ENCODE data around the gene MEIS2. TPM values are rescaled to one million over a fixed set of nuclear protein-coding genes. Genes with fewer than 3 reads are reported as not detected.
A peak's percentile ranks its signal among the peaks of the same experiment; 100 is the strongest.

Gene MEIS2
- total RNA-seq, 4 donors from 2014 or later: 28.3 to 87.5 (median 42.2) TPM

DNA sequence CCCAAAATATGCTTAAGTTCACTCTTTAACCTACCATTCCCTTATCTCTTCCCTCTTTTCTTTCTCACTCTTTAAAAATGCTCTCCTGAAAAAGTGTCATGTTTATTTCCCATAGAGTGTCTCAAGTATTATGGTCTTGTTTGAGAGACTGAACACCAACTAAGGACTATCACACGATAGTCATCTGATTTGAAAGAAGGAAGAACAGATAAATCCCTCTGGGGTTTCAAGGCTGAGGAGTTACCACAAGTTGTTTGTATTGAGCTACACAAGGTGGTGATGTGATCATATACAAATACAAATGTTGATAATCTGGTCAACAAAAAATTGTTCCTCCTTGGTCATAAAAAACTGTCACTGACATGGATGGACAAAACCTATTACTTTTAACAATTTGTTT, 13.8 kb downstream of the MEIS2 start:
- TF ChIP-seq, protein P1, sequence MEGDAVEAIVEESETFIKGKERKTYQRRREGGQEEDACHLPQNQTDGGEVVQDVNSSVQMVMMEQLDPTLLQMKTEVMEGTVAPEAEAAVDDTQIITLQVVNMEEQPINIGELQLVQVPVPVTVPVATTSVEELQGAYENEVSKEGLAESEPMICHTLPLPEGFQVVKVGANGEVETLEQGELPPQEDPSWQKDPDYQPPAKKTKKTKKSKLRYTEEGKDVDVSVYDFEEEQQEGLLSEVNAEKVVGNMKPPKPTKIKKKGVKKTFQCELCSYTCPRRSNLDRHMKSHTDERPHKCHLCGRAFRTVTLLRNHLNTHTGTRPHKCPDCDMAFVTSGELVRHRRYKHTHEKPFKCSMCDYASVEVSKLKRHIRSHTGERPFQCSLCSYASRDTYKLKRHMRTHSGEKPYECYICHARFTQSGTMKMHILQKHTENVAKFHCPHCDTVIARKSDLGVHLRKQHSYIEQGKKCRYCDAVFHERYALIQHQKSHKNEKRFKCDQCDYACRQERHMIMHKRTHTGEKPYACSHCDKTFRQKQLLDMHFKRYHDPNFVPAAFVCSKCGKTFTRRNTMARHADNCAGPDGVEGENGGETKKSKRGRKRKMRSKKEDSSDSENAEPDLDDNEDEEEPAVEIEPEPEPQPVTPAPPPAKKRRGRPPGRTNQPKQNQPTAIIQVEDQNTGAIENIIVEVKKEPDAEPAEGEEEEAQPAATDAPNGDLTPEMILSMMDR (IDR thresholded peaks at IDR 0.05): no peak
- ATAC-seq (ENCODE audit: low FRiP score): no peak
- no peak for DNase-seq (ENCODE audit: low spot score)

DNA sequence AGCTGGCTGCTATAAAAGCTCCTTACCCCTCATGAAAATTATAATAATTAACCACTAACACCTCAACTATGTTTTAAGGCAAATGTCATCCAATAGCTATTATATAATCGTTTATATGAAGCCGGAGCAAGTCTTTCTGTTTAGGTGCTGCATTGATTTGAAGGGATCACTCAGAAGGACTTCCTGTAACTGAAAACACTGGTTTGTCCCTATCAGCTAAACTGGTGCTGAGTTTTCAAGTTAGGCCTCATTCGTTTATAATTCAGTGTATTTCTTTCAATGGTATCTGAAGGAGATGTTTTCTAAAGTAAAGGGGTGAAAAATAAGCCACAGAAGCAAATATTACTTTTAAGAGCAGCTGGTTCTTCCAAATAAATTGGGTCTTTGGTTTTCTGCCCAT, 14.2 kb downstream of the MEIS2 start:
- TF ChIP-seq, protein P1 (IDR thresholded peaks at IDR 0.05): no peak
- ATAC-seq (ENCODE audit: low FRiP score) (no peak), DNase-seq (ENCODE audit: low spot score) (no peak)

DNA sequence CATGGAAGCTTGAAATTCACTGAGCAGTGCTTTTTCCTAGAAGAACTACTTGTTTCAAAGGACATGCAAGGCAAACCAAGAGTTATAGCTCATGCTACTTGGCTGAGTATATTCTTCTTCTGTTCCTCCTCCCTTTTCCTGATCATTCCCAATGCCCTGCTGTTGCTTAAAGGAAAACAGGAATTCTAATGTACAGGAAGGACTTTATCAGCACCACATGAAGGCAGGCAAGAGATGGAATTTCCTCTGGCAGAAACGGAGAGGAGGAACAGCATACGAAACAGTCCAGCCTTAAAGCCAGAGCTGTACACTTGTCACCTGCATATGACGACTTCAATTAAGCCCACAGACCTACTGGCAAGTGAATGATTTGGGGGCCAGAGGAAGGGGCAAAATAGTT, 15.7 kb downstream of the MEIS2 start:
- ATAC-seq (ENCODE audit: low FRiP score) (no peak), DNase-seq (ENCODE audit: low spot score) (no peak)
- TF ChIP-seq, protein P1 (IDR thresholded peaks at IDR 0.05): no peak

- TF ChIP-seq, protein P1 (IDR thresholded peaks at IDR 0.05): no peak
- DNase-seq (ENCODE audit: low spot score) (no peak), ATAC-seq (ENCODE audit: low FRiP score) (no peak)
These were observed 16.7 kb downstream of the MEIS2 start for GRCh38 chr15:37083610-37084009.

DNA sequence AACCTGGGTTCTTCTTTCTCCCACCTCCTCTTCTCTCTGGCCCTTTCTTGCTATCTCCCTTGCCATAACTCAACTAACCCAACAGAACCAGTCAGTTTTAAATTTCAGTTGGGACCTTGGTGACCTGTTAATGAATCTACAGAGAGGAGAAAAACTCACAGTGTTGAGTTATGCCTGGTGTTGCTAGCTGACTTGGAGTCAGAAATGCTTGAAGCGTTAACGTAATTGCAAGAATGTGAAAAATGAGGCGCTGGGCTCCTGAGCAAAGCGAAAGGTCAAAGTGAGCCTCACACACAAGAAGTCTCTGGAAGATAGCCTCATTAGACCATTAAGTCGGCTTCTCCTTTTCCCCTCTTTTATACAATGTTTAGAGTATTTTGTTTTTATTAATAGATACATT, 18.4 kb downstream of the MEIS2 start:
- DNase-seq (ENCODE audit: low spot score) (no peak), ATAC-seq (ENCODE audit: low FRiP score) (peak; percentile 75)
- TF ChIP-seq, protein P1 (IDR thresholded peaks at IDR 0.05): no peak

DNA sequence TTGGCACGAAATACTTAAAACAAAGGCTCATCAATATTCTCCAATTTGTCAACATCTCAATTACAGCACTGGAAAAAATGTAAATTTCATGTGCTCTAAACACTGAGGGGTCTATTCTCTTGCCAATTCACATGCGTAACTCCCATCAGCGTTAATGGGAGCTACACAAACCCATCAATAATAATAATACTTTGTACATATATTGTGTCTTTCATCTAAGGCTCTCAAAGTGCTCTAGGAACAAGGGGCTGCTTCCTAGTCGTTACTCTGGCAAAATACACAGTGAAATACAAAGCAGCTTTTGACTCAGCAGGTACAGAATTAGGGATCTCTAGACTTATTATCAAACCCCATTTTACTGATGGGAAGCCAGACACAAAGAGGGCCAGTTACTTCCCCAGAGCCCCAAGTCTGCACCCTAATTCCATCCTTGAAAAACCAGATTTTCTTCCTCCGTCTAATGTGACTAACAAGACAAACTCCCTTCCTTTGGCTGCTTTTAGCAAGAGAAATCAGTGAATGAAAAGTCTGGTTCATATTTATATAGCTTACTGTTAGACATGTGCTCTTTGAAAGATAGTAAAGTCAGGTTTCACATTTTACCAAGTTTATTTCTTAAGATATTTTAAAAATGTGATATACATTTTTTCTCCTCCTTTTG, 20.0 kb downstream of the MEIS2 start:
- TF ChIP-seq, protein P1 (IDR thresholded peaks at IDR 0.05): no peak
- DNase-seq (ENCODE audit: low spot score): no peak
- ATAC-seq (ENCODE audit: low FRiP score): no peak

GRCh38 chr15:37079726-37080125, 20.6 kb downstream of the MEIS2 start:
- no peak for DNase-seq (ENCODE audit: low spot score)
- ATAC-seq (ENCODE audit: low FRiP score): peak; percentile 73

More at GRCh38 chr15:37079726-37080125, 20.6 kb downstream of the MEIS2 start:
- TF ChIP-seq, protein P1 (IDR thresholded peaks at IDR 0.05): no peak
